ENCODE data around the gene GULP1.

GULP1 gene

DNA sequence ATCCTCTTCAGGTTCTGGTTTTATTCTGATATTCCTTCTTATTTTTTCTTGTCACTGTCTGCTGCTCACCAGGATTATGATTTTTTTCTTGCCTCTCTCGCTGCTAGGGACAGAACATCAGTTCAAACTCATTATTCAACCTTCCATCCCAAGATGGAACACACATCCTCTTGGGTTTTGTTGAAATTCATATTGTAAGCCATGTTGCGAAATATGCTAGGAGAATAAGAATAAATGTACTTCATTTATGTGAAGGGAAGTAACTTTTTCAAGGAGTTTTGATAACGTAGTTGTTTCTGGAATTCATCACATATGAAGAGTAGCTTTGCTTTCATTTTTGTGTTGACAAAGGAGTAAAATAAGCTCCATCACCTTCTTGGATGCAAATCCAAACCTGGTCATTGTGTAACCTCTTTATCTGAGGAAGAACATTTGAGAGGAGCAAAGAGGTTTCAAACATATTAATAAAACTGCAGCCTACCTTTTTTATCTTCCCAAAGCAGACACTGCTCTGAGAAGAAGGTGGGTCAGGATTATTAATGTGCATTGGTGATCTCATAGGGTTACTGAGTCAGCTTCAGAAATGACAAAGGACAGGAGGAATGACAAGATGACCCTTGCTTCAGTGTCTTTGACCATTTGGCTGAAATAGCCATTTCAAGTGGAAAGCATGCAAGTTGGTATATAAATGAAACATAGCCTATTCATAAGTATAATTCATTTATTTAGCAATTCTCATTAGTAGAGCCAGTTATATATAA, 280.0 kb downstream of the GULP1 start:
- Histone ChIP-seq H3K27ac (ENCODE audit: low read depth, low read length) (no peak overlapping the region), H3K9me3 (ENCODE audit: control insufficient read depth, insufficient read depth, low read length) (no peaks in the 10 kb centered on the region), H3K4me1 (ENCODE audit: control insufficient read depth, insufficient read depth, low read length) (no peaks in the 10 kb centered on the region), H3K27me3 (ENCODE audit: control insufficient read depth, insufficient read depth, low read length) (no peaks in the 10 kb centered on the region), H3K4me3 (ENCODE audit: low read depth, low read length) (no peak overlapping the region), H3K36me3 (ENCODE audit: control insufficient read depth, insufficient read depth, low read length) (peaks cover 54% of the 10 kb centered on the region), H3K9ac (ENCODE audit: low read depth, low read length) (no peak overlapping the region)

DNA sequence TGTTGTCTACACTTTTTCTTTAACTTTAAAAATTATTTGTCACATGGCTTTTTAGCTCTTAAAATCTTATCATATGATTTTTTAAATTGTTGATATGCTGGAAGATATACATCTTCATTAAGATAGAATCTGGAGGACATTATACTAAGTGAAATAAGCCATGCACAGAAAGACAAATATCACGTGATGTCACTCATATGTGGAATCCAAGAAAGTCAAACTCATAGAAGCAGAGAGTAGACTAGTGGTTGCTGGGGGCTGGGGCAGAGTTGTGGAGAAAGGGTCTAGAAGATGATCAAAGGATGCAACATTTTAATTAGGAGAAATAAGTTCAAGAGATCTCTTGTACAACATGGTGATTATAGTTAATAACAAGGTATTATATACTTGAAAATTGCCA, 280.9 kb downstream of the GULP1 start:
- no peak overlapping the region for H3K4me3 ChIP-seq (ENCODE audit: low read depth, low read length)
- peaks cover 59% of the 10 kb centered on the region for H3K36me3 ChIP-seq (ENCODE audit: control insufficient read depth, insufficient read depth, low read length)
- no peaks in the 10 kb centered on the region for H3K4me1 ChIP-seq (ENCODE audit: control insufficient read depth, insufficient read depth, low read length)
- H3K27ac ChIP-seq (ENCODE audit: low read depth, low read length) = no peak overlapping the region
- no peak overlapping the region for H3K9ac ChIP-seq (ENCODE audit: low read depth, low read length)
- no peaks in the 10 kb centered on the region for H3K9me3 ChIP-seq (ENCODE audit: control insufficient read depth, insufficient read depth, low read length)
- H3K27me3 ChIP-seq (ENCODE audit: control insufficient read depth, insufficient read depth, low read length) = no peaks in the 10 kb centered on the region

DNA sequence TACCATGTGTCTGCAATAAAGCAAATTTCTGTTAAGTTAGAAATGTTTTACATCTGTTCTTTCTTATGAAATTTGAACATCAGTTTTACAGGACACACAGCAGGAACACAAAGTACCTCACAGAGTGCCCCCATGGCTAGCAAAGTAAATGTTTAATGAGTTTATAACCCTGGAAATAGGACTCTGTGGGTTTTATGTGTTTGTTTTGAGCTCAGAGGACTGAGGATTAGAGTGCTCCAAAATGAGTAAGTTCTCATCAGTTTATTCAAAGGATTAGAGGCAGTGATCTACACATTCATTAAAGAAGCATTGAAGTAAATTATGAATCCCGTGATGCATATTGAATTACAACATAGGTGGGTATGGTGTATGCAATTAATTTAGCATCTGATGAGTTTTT, 281.8 kb downstream of the GULP1 start:
- no peak overlapping the region for H3K4me3 ChIP-seq (ENCODE audit: low read depth, low read length)
- no peaks in the 10 kb centered on the region for H3K9me3 ChIP-seq (ENCODE audit: control insufficient read depth, insufficient read depth, low read length)
- H3K27ac ChIP-seq (ENCODE audit: low read depth, low read length) = no peak overlapping the region
- H3K36me3 ChIP-seq (ENCODE audit: control insufficient read depth, insufficient read depth, low read length) = peaks cover 59% of the 10 kb centered on the region
- H3K27me3 ChIP-seq (ENCODE audit: control insufficient read depth, insufficient read depth, low read length) = no peaks in the 10 kb centered on the region
- H3K9ac ChIP-seq (ENCODE audit: low read depth, low read length) = no peak overlapping the region
- no peaks in the 10 kb centered on the region for H3K4me1 ChIP-seq (ENCODE audit: control insufficient read depth, insufficient read depth, low read length)

DNA sequence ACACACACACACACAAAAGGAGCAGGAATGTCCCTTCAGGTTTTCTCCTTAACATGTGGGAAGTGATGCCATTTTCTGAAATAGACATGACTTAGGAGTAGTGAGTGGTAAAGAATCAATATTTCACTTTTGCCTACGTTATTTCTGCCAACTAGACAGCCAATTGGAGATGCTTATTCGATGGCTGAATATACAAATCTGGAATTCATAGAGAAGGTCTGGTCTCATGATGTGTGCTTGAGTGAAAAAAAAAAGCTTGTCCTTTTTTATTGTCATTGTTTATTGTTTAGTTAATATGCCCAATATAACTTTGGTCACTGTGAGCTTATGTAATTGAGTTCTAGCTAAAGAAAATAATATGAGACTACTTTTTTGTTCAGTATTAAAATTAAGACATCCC, 284.3 kb downstream of the GULP1 start:
- no peaks in the 10 kb centered on the region for H3K27me3 ChIP-seq (ENCODE audit: control insufficient read depth, insufficient read depth, low read length)
- peaks cover 40% of the 10 kb centered on the region for H3K36me3 ChIP-seq (ENCODE audit: control insufficient read depth, insufficient read depth, low read length)
- no peak overlapping the region for H3K27ac ChIP-seq (ENCODE audit: low read depth, low read length)
- H3K4me3 ChIP-seq (ENCODE audit: low read depth, low read length) = no peak overlapping the region
- H3K4me1 ChIP-seq (ENCODE audit: control insufficient read depth, insufficient read depth, low read length) = no peaks in the 10 kb centered on the region
- H3K9me3 ChIP-seq (ENCODE audit: control insufficient read depth, insufficient read depth, low read length) = no peaks in the 10 kb centered on the region
- H3K9ac ChIP-seq (ENCODE audit: low read depth, low read length) = no peak overlapping the region

DNA sequence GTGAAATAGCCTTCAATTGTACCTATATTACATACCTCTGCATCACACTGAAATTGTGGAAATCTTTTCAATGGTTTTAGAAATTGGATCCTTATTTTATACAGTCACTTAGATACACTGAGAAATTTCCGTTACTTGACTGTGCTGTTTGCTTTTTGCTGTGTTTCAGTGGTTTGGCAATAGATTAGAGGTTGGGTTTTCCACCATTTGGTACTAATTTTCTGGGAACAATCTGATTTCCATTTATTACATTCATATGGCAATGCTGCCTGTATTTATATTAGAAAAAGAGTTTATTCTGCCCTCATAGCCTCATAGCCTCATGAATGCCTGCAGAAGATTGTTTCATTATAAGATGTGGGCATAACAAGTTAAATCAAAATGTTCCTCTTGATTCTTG, 285.0 kb downstream of the GULP1 start:
- Histone ChIP-seq H3K9me3 (ENCODE audit: control insufficient read depth, insufficient read depth, low read length) (no peaks in the 10 kb centered on the region), H3K27ac (ENCODE audit: low read depth, low read length) (no peak overlapping the region), H3K4me3 (ENCODE audit: low read depth, low read length) (no peak overlapping the region), H3K27me3 (ENCODE audit: control insufficient read depth, insufficient read depth, low read length) (no peaks in the 10 kb centered on the region), H3K9ac (ENCODE audit: low read depth, low read length) (no peak overlapping the region), H3K4me1 (ENCODE audit: control insufficient read depth, insufficient read depth, low read length) (no peaks in the 10 kb centered on the region), H3K36me3 (ENCODE audit: control insufficient read depth, insufficient read depth, low read length) (peaks cover 34% of the 10 kb centered on the region)

DNA sequence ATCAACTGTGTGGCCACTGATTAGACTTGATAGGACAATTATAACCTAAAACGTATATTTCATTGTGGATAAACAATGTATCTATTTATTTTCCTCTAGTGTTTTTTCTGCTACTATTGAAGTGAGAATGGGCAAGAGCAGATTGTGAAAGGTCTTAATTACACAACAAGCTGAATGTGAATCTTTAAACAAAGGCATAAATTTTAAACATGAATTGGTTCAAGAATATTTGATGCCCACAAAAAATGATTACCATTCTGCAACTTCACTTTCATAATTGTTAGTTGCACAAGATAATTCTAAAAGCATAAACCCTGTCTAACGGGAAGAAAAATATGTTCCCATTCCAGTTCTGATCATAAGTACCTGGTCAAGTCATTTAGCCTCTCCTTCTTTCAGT, 285.6 kb downstream of the GULP1 start:
- H3K27me3 ChIP-seq (ENCODE audit: control insufficient read depth, insufficient read depth, low read length) = no peaks in the 10 kb centered on the region
- no peak overlapping the region for H3K4me3 ChIP-seq (ENCODE audit: low read depth, low read length)
- H3K27ac ChIP-seq (ENCODE audit: low read depth, low read length) = no peak overlapping the region
- H3K9me3 ChIP-seq (ENCODE audit: control insufficient read depth, insufficient read depth, low read length) = no peaks in the 10 kb centered on the region
- H3K9ac ChIP-seq (ENCODE audit: low read depth, low read length) = no peak overlapping the region
- peaks cover 28% of the 10 kb centered on the region for H3K36me3 ChIP-seq (ENCODE audit: control insufficient read depth, insufficient read depth, low read length)
- H3K4me1 ChIP-seq (ENCODE audit: control insufficient read depth, insufficient read depth, low read length) = no peaks in the 10 kb centered on the region

DNA sequence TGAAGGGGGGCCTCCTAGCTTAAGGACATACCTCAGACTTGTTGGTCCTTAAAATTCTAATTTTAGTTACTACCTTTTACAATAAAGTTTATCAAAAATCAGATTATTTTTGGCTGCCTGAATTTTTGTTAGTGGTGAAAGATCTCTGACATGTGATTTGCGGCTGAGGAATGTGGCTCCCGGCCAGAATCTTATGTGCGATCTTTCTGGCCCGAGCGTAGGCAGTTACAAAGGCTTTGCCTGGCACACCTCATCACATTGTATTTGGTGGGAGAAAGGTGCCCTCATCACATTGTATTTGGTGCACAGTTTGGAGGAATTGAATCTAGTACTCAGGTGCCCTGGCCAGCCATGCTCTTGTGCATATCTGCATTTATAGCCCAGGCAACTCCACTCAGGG, 289.1 kb downstream of the GULP1 start:
- no peak overlapping the region for H3K27ac ChIP-seq (ENCODE audit: low read depth, low read length)
- peaks cover 4% of the 10 kb centered on the region; the same call in 1 of the 2 replicates for H3K9me3 ChIP-seq (ENCODE audit: control insufficient read depth, insufficient read depth, low read length)
- no peaks in the 10 kb centered on the region for H3K27me3 ChIP-seq (ENCODE audit: control insufficient read depth, insufficient read depth, low read length)
- peaks cover 32% of the 10 kb centered on the region for H3K36me3 ChIP-seq (ENCODE audit: control insufficient read depth, insufficient read depth, low read length)
- no peak overlapping the region for H3K4me3 ChIP-seq (ENCODE audit: low read depth, low read length)
- H3K9ac ChIP-seq (ENCODE audit: low read depth, low read length) = no peak overlapping the region
- H3K4me1 ChIP-seq (ENCODE audit: control insufficient read depth, insufficient read depth, low read length) = no peaks in the 10 kb centered on the region

DNA sequence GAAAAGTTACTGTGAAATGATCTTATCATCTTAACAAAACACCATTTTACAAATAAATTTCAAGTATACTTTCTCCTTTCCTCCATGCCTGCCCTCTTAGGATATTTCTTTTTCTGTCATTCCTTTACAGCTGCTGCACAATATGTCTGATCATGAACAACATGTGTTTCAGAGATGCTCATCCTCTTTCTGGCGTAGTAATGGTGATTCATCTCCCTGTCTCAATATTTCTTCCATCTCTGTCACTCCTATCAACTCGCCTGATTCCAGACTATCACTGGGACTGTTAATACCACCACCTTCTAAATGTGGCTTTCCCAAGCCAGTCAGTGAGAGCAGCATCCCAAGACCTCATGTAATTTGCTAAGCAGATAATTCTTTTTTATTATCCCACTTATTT, 290.5 kb downstream of the GULP1 start:
- Histone ChIP-seq H3K36me3 (ENCODE audit: control insufficient read depth, insufficient read depth, low read length) (peaks cover 40% of the 10 kb centered on the region), H3K27ac (ENCODE audit: low read depth, low read length) (no peak overlapping the region), H3K27me3 (ENCODE audit: control insufficient read depth, insufficient read depth, low read length) (no peaks in the 10 kb centered on the region), H3K4me1 (ENCODE audit: control insufficient read depth, insufficient read depth, low read length) (no peaks in the 10 kb centered on the region), H3K9ac (ENCODE audit: low read depth, low read length) (no peak overlapping the region), H3K9me3 (ENCODE audit: control insufficient read depth, insufficient read depth, low read length) (peaks cover 4% of the 10 kb centered on the region; the same call in 1 of the 2 replicates), H3K4me3 (ENCODE audit: low read depth, low read length) (no peak overlapping the region)

DNA sequence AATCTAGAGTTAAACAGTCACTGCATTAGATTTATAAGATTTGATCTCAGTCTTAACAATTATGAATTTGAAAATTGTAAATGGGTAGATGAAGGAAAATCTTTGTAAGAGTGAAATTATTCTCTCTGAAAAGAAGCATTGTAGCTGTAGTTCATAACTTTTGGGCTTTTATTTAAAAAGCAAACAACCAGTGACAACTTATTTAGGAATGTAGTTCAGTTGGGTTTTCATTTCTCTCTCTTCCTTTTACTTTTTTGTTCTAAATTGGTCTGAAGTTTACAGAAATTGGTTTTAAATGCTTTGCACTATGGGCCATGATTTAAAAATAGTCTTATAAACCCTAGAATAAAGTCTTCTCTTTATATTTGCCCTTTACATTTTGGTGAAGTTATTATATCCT, 296.6 kb downstream of the GULP1 start:
- no peak overlapping the region for H3K27ac ChIP-seq (ENCODE audit: low read depth, low read length)
- H3K36me3 ChIP-seq (ENCODE audit: control insufficient read depth, insufficient read depth, low read length) = peaks cover 78% of the 10 kb centered on the region
- H3K9ac ChIP-seq (ENCODE audit: low read depth, low read length) = no peak overlapping the region

DNA sequence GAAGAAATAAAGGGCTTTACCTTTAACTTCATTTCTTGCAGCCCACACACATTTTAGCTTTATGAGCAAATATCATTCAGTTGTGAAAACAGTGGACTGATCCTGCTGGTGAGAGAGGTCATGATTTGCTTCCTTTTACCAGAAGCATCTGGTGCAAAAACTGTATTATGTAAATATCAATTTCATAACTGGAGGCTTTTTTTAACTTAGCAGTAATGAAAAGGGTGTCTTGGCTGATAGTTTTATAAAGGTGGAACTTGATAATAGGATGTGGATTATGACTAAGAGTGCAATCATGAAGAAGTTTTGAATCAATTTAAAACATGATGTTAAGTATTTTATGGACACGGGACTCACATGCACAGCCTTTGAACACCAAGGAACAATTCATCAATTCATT, 304.4 kb downstream of the GULP1 start:
- Histone ChIP-seq H3K4me3 (ENCODE audit: low read depth, low read length) (no peak overlapping the region), H3K27me3 (ENCODE audit: control insufficient read depth, insufficient read depth, low read length) (no peaks in the 10 kb centered on the region), H3K9me3 (ENCODE audit: control insufficient read depth, insufficient read depth, low read length) (no peaks in the 10 kb centered on the region), H3K4me1 (ENCODE audit: control insufficient read depth, insufficient read depth, low read length) (peaks cover 25% of the 10 kb centered on the region), H3K9ac (ENCODE audit: low read depth, low read length) (no peak overlapping the region), H3K36me3 (ENCODE audit: control insufficient read depth, insufficient read depth, low read length) (peaks cover 43% of the 10 kb centered on the region), H3K27ac (ENCODE audit: low read depth, low read length) (no peak overlapping the region)

More for the DNA sequence above, 296.6 kb downstream of the GULP1 start:
- Histone ChIP-seq H3K4me3 (ENCODE audit: low read depth, low read length) (no peak overlapping the region), H3K4me1 (ENCODE audit: control insufficient read depth, insufficient read depth, low read length) (no peaks in the 10 kb centered on the region), H3K27me3 (ENCODE audit: control insufficient read depth, insufficient read depth, low read length) (no peaks in the 10 kb centered on the region), H3K9me3 (ENCODE audit: control insufficient read depth, insufficient read depth, low read length) (peaks cover 4% of the 10 kb centered on the region; the same call in 1 of the 2 replicates)

DNA sequence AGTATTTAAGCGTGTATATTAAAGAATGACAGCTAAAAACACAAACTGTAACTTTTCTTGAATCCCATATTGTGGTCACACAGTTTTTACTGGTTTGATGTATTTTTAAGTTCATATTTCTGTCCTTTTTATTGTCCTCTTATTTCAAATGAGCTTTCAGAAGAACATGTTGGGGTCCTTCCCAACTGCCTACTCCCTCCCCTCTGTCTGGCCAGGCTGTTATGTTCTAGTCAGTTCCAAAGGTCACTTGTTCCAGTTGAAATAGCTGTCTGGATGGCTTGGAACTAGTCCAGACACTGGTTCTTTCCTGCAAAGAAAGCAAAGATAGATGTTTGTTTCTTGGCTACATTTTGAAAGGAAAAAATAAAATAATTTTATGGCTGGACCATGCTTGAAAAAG, 306.9 kb downstream of the GULP1 start:
- Histone ChIP-seq H3K36me3 (ENCODE audit: control insufficient read depth, insufficient read depth, low read length) (peaks cover 27% of the 10 kb centered on the region), H3K9ac (ENCODE audit: low read depth, low read length) (no peak overlapping the region), H3K4me3 (ENCODE audit: low read depth, low read length) (no peak overlapping the region), H3K9me3 (ENCODE audit: control insufficient read depth, insufficient read depth, low read length) (no peaks in the 10 kb centered on the region), H3K27ac (ENCODE audit: low read depth, low read length) (no peak overlapping the region), H3K27me3 (ENCODE audit: control insufficient read depth, insufficient read depth, low read length) (no peaks in the 10 kb centered on the region), H3K4me1 (ENCODE audit: control insufficient read depth, insufficient read depth, low read length) (peaks cover 30% of the 10 kb centered on the region)
